Measurements from ENCODE around the gene SLC9B2.

The SLC9B2 gene, protein sequence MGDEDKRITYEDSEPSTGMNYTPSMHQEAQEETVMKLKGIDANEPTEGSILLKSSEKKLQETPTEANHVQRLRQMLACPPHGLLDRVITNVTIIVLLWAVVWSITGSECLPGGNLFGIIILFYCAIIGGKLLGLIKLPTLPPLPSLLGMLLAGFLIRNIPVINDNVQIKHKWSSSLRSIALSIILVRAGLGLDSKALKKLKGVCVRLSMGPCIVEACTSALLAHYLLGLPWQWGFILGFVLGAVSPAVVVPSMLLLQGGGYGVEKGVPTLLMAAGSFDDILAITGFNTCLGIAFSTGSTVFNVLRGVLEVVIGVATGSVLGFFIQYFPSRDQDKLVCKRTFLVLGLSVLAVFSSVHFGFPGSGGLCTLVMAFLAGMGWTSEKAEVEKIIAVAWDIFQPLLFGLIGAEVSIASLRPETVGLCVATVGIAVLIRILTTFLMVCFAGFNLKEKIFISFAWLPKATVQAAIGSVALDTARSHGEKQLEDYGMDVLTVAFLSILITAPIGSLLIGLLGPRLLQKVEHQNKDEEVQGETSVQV

DNA sequence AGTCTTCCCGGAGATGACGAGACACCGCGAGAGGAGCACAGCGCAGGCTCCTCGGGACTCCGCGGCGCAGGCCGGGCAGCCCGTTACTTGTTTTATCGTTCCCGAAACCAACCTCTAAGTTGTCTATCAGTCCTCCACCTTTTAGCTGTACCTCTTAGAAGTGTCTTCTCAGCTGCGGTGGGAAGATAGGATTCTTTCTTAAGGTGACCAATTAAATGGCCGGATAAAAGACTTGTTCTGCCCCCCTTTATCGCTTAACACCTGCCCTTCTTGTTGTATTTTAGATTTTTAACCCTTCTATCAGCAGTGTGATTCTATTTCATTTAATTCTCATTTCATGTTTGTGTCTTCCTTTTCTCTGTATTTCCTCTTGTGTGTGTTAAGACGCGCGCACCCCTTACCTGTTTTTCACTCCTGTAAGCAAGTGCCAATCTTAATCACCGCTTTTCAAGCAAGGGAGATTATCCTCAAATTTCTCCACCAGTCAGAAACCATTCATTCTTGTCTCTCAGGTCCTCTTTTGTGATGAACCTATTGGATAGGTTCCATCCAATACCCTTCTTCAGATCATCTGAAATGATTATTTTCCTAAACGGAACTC is at the start of gene SLC9B2:
TSS of gene SLC9B2 (minus strand) at position 15 of the 601 bp plus-strand sequence. CDS start 9,211 bp downstream, outside the sequence.
- peak within 1 kb of the TSS; percentile 91 for H3K27ac ChIP-seq (ENCODE audit: low read length)
- peak within 1 kb of the TSS; percentile 72 to 84 for H3K4me3 ChIP-seq (ENCODE audit: low read depth in 1 of 2, low read length in 2 of 2)
- peaks cover 7 to 11% of the 10 kb centered on the region in 2 donors for H3K36me3 ChIP-seq (ENCODE audit: control insufficient read depth in 1 of 2, insufficient read depth in 2 of 2, low read length in 2 of 2)
- no peaks in the 10 kb centered on the region for H3K27me3 ChIP-seq (ENCODE audit: low read depth, low read length)
- H3K4me1 ChIP-seq (ENCODE audit: control insufficient read depth in 1 of 2, insufficient read depth in 2 of 2, low read length in 2 of 2) = peaks cover 0 to 9% of the 10 kb centered on the region in 2 donors
- H3K9me3 ChIP-seq (ENCODE audit: control insufficient read depth in 1 of 2, low read length in 2 of 2) = no peaks in the 10 kb centered on the region

DNA sequence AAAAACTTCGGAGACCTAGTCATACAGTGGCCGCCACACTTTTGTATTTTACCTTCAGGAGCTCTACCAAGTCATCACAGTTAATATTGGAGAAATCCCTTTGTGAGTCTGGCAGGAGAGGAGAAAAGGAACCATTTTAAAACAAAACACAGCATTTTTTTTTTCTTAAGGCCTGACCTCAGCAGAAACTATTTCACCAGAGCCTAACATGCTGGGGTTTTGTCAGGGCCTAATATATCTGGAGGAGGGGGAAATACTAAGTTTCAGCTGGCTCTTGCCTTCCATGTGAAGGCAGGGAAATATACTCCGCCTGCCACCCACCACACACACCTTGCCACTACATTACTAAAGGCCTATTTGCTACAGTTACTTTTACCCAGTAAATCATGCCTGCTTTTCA is 49.6 kb upstream of the SLC9B2 start:
- H3K36me3 ChIP-seq (ENCODE audit: control insufficient read depth in 1 of 2, insufficient read depth in 2 of 2, low read length in 2 of 2) = no peaks in the 10 kb centered on the region
- H3K27me3 ChIP-seq (ENCODE audit: low read depth, low read length) = no peaks in the 10 kb centered on the region
- H3K9me3 ChIP-seq (ENCODE audit: control insufficient read depth in 1 of 2, low read length in 2 of 2) = peaks cover 0 to 6% of the 10 kb centered on the region in 2 donors
- H3K27ac ChIP-seq (ENCODE audit: low read length) = no peak overlapping the region
- no peaks in the 10 kb centered on the region for H3K4me1 ChIP-seq (ENCODE audit: control insufficient read depth in 1 of 2, insufficient read depth in 2 of 2, low read length in 2 of 2)
- H3K4me3 ChIP-seq (ENCODE audit: low read depth in 1 of 2, low read length in 2 of 2) = no peak overlapping the region

DNA sequence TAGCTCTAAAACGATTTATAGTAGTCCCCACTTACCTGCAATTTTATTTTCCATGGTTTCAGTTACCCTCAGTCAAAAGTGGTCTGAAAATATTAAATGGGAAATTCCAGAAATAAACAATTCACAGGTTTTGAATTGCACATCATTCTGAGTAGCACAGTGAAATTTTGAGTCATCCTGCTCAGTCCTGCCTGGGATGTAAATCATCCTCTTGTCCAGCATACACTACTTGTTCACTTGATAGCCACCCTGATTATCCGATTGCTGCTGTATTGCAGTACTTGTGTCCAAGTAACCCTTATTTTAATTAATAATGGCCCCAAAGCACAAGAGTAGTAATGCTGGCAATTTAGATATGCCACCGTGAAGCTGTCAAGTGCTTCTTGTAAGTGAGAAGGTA is 46.6 kb upstream of the SLC9B2 start:
- Histone ChIP-seq H3K27me3 (ENCODE audit: low read depth, low read length) (no peaks in the 10 kb centered on the region), H3K36me3 (ENCODE audit: control insufficient read depth in 1 of 2, insufficient read depth in 2 of 2, low read length in 2 of 2) (no peaks in the 10 kb centered on the region), H3K4me3 (ENCODE audit: low read depth in 1 of 2, low read length in 2 of 2) (no peak overlapping the region), H3K9me3 (ENCODE audit: control insufficient read depth in 1 of 2, low read length in 2 of 2) (peaks cover 0 to under 1% of the 10 kb centered on the region in 2 donors), H3K4me1 (ENCODE audit: control insufficient read depth in 1 of 2, insufficient read depth in 2 of 2, low read length in 2 of 2) (no peaks in the 10 kb centered on the region), H3K27ac (ENCODE audit: low read length) (no peak overlapping the region)

DNA sequence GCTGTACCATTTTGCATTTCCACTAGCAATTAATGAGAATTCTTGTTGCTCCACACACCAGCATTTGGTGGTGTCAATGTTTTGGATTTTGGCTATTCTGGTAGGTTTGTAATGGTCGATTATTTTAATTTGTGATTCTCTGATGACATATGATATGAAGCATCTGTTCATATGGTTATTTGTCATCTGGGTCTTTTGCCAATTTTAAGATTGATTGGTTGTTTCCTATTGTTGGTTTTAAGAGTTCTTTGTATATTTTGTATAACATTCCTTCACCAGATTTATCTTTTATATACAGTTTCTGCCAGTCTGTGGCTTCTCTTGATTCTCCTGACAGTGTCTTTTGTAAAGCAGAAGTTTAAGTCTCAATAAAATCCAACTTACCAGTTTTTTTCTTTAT is 41.6 kb upstream of the SLC9B2 start:
- no peaks in the 10 kb centered on the region for H3K9me3 ChIP-seq (ENCODE audit: control insufficient read depth in 1 of 2, low read length in 2 of 2)
- H3K36me3 ChIP-seq (ENCODE audit: control insufficient read depth in 1 of 2, insufficient read depth in 2 of 2, low read length in 2 of 2) = no peaks in the 10 kb centered on the region
- H3K4me3 ChIP-seq (ENCODE audit: low read depth in 1 of 2, low read length in 2 of 2) = no peak overlapping the region
- H3K27ac ChIP-seq (ENCODE audit: low read length) = no peak overlapping the region
- no peaks in the 10 kb centered on the region for H3K27me3 ChIP-seq (ENCODE audit: low read depth, low read length)
- no peaks in the 10 kb centered on the region for H3K4me1 ChIP-seq (ENCODE audit: control insufficient read depth in 1 of 2, insufficient read depth in 2 of 2, low read length in 2 of 2)

DNA sequence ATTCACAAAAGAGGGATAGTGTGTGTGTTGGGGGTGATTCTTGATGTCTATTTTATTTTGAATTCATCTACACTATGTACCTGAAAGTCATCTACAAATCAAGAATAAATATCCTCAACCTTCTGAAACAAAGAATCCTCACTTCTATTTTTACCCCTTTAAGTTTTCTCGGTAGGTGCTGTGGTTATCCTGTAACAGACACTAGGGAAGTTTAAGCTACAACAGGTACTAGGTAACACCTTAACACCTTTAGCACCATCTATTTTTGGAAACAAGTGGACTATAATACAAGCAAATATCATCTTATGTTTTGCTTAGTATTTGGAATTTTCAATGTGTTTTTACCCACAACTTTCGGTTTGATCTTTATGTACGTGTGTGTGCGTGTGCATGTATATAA is 35.0 kb upstream of the SLC9B2 start:
- no peaks in the 10 kb centered on the region for H3K4me1 ChIP-seq (ENCODE audit: control insufficient read depth in 1 of 2, insufficient read depth in 2 of 2, low read length in 2 of 2)
- H3K27me3 ChIP-seq (ENCODE audit: low read depth, low read length) = no peaks in the 10 kb centered on the region
- H3K9me3 ChIP-seq (ENCODE audit: control insufficient read depth in 1 of 2, low read length in 2 of 2) = no peaks in the 10 kb centered on the region
- H3K4me3 ChIP-seq (ENCODE audit: low read depth in 1 of 2, low read length in 2 of 2) = no peak overlapping the region
- H3K36me3 ChIP-seq (ENCODE audit: control insufficient read depth in 1 of 2, insufficient read depth in 2 of 2, low read length in 2 of 2) = no peaks in the 10 kb centered on the region
- no peak overlapping the region for H3K27ac ChIP-seq (ENCODE audit: low read length)

DNA sequence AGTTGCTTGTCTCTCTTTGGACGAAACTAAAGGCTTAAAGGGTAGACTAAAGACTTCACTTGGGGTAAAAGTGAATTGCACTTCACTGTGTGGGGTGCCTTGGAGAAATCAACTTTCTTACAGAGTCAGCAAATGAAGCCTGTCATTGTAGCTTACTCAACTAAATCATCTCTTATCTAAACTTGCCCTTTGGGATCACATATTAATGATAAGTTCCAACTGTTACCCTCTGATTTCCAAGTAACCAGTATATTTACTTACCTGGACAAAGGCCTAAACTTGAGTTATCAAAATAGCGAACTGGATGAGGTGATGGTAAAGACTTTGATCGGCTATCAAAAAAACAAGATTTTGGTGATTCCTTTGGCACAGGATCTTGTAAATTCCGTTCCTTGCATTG is 32.0 kb upstream of the SLC9B2 start:
- Histone ChIP-seq H3K27me3 (ENCODE audit: low read depth, low read length) (no peaks in the 10 kb centered on the region), H3K4me1 (ENCODE audit: control insufficient read depth in 1 of 2, insufficient read depth in 2 of 2, low read length in 2 of 2) (no peaks in the 10 kb centered on the region), H3K4me3 (ENCODE audit: low read depth in 1 of 2, low read length in 2 of 2) (no peak overlapping the region), H3K9me3 (ENCODE audit: control insufficient read depth in 1 of 2, low read length in 2 of 2) (no peaks in the 10 kb centered on the region), H3K27ac (ENCODE audit: low read length) (no peak overlapping the region), H3K36me3 (ENCODE audit: control insufficient read depth in 1 of 2, insufficient read depth in 2 of 2, low read length in 2 of 2) (no peaks in the 10 kb centered on the region)

DNA sequence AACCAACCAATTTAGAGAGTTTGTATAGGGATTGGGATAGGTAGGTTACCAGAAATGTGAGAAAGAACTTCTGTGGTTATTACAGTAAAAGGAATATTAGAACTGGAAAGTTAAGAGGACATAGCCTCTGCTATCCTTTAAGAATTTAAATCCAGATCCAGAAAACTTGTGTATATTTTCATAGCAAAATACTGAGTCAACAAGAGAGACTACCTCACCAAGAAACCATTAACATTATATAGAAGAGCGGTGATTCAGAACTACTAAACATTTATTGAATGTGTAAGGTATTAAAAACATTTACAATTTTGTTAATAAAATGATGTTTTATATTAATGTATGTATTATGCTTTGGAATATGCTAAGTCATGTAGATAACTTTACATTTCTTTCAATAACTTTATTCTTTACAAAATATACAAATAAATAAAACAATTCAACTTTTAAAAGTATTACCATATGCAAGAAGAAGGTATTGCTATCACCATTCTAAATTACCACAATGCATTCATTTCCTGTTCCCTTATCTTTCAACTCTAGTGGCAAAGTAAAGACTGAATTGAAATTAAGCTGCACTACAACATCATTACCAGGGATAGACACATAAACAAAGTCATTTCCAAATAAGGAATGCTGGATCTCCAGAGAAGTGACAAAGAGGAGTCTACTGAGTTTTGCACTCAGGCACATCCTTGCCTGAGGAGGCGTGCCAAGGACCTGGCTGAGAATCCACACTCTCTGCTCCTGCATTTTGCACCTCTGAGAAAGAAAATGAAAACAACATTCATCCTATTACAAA is 29.2 kb upstream of the SLC9B2 start:
- Histone ChIP-seq H3K4me1 (ENCODE audit: control insufficient read depth in 1 of 2, insufficient read depth in 2 of 2, low read length in 2 of 2) (no peaks in the 10 kb centered on the region), H3K27ac (ENCODE audit: low read length) (no peak overlapping the region), H3K9me3 (ENCODE audit: control insufficient read depth in 1 of 2, low read length in 2 of 2) (no peaks in the 10 kb centered on the region), H3K4me3 (ENCODE audit: low read depth in 1 of 2, low read length in 2 of 2) (no peak overlapping the region), H3K36me3 (ENCODE audit: control insufficient read depth in 1 of 2, insufficient read depth in 2 of 2, low read length in 2 of 2) (no peaks in the 10 kb centered on the region), H3K27me3 (ENCODE audit: low read depth, low read length) (no peaks in the 10 kb centered on the region)

DNA sequence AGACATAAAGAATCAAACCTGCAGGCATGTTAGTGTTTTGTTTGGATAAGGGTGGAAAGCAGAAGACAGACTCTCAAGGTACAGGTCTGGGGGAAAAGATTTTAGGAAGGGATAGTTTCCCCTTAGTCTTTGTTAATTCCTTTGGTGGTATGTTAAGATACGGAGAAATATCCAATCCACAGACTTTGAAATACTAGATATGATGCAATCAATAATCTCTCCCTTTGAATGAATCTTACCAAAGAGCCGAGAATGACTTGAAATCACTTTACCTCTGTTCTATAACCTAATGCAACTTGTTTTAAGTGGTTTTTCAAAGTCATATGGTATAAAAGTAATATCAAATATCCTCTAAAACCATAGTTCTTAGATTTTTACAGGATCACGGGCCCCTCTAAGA is 28.3 kb upstream of the SLC9B2 start:
- Histone ChIP-seq H3K27ac (ENCODE audit: low read length) (no peak overlapping the region), H3K4me3 (ENCODE audit: low read depth in 1 of 2, low read length in 2 of 2) (no peak overlapping the region), H3K4me1 (ENCODE audit: control insufficient read depth in 1 of 2, insufficient read depth in 2 of 2, low read length in 2 of 2) (no peaks in the 10 kb centered on the region)

DNA sequence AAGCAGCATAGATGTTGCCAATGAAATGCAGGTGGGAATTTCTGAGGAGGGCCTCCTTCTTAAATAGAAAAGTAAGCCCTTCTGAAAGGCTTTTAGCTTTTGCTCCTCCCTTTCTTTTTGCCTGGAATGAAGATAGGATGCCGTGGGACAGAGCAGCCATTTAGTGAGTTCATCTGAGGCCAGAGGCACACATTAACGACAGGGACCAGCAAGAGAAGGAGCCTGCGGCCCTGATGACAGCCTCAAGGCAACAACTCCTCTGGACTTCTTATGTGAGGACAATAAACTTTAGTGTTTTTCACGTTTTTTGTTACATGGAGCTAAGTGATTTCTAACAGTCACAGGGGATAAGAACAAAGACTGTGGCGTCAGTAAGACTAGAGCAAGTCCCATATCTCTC is 24.1 kb upstream of the SLC9B2 start:
- Histone ChIP-seq H3K27ac (ENCODE audit: low read length) (no peak overlapping the region), H3K9me3 (ENCODE audit: control insufficient read depth in 1 of 2, low read length in 2 of 2) (no peaks in the 10 kb centered on the region), H3K36me3 (ENCODE audit: control insufficient read depth in 1 of 2, insufficient read depth in 2 of 2, low read length in 2 of 2) (peaks cover 0 to 5% of the 10 kb centered on the region in 2 donors), H3K4me1 (ENCODE audit: control insufficient read depth in 1 of 2, insufficient read depth in 2 of 2, low read length in 2 of 2) (peaks cover 9 to 10% of the 10 kb centered on the region in 2 donors), H3K4me3 (ENCODE audit: low read depth in 1 of 2, low read length in 2 of 2) (no peak overlapping the region), H3K27me3 (ENCODE audit: low read depth, low read length) (no peaks in the 10 kb centered on the region)

More for the DNA sequence above, 28.3 kb upstream of the SLC9B2 start:
- no peaks in the 10 kb centered on the region for H3K36me3 ChIP-seq (ENCODE audit: control insufficient read depth in 1 of 2, insufficient read depth in 2 of 2, low read length in 2 of 2)
- H3K9me3 ChIP-seq (ENCODE audit: control insufficient read depth in 1 of 2, low read length in 2 of 2) = no peaks in the 10 kb centered on the region
- H3K27me3 ChIP-seq (ENCODE audit: low read depth, low read length) = no peaks in the 10 kb centered on the region

DNA sequence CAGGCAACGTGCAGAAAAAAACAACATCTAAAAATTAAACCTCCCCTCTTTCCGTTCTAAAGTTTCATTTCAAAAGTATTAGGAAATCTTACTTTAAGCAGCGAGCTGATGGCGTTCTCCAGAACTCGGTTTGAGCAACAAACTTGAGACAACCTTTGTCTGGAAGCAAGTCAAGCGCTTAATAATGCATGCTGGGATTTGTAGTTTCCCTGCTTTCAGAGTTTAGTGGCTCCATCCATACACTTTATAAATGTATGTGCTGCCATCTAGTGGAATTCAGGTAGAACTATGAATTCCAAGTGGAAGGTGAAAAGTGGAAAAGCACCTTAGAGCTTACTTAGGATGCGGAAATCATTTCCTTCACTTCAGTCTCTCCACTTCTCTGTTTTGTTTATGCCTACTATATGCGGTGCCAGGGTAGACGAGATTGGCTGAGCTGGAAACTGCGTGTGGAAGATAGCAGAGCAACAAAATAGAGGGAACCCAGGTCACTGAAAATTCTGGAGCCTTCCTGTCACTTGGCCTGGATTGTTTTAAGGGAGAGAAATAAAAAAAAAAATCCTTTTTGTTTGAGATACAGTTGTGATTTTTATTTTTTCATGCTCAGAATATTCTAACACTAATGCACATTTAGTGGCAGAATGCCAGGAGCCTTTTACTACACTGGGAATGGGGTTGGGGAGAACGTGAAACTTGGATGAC is 23.3 kb upstream of the SLC9B2 start, which contains the start of gene BDH2:
TSS of gene BDH2 (minus strand) at position 144 of the 702 bp plus-strand sequence. CDS start 3,580 bp downstream, outside the sequence.
- no peaks in the 10 kb centered on the region for H3K9me3 ChIP-seq (ENCODE audit: control insufficient read depth in 1 of 2, low read length in 2 of 2)

More for the DNA sequence above, 23.3 kb upstream of the SLC9B2 start, which contains the start of gene BDH2:
- H3K4me3 ChIP-seq (ENCODE audit: low read depth in 1 of 2, low read length in 2 of 2) = peak within 1 kb of the TSS; percentile 62 to 69
- H3K4me1 ChIP-seq (ENCODE audit: control insufficient read depth in 1 of 2, insufficient read depth in 2 of 2, low read length in 2 of 2) = peaks cover 9 to 10% of the 10 kb centered on the region in 2 donors
- H3K36me3 ChIP-seq (ENCODE audit: control insufficient read depth in 1 of 2, insufficient read depth in 2 of 2, low read length in 2 of 2) = peaks cover 0 to 5% of the 10 kb centered on the region in 2 donors
- peak within 1 kb of the TSS; percentile 86 for H3K27ac ChIP-seq (ENCODE audit: low read length)
- no peaks in the 10 kb centered on the region for H3K27me3 ChIP-seq (ENCODE audit: low read depth, low read length)
